ENCODE results near the gene LIN7A. TPM values are rescaled to one million over a fixed set of nuclear protein-coding genes. Genes with fewer than 3 reads are reported as not detected.

Gene LIN7A
- total RNA-seq, 4 donors from 2014 or later, result 5.3 to 9.3 (median 5.6) TPM

GRCh38 chr12:80838024-80838658, 99.6 kb downstream of the LIN7A start:
- intact Hi-C loops (cut with DNase I), result no loop called here
- no peak for DNase-seq (ENCODE audit: extremely low spot score)
- TF ChIP-seq EP300 (IDR thresholded peaks at IDR 0.05) (no peak), POLR2A (IDR thresholded peaks at IDR 0.05; ENCODE audit: low read depth) (no peak), POLR2AphosphoS5 (IDR thresholded peaks at IDR 0.05) (no peak), CTCF (IDR thresholded peaks at IDR 0.05) (no peak)
- H3K9me3 ChIP-seq, result no peaks in the 10 kb centered on the region
- H3K27me3 ChIP-seq, result no peaks in the 10 kb centered on the region
- H3K4me3 ChIP-seq, result no peak overlapping the region
- no peak overlapping the region for H3K27ac ChIP-seq (replicated peaks in 1 of 4)
- WGBS, result 46% methylated on average over 4 of the region's 4 CpGs
- no peaks in the 10 kb centered on the region for H3K36me3 ChIP-seq
- H3K4me1 ChIP-seq, result peaks cover 12 to 21% (median 17%) of the 10 kb centered on the region in 4 donors

DNA sequence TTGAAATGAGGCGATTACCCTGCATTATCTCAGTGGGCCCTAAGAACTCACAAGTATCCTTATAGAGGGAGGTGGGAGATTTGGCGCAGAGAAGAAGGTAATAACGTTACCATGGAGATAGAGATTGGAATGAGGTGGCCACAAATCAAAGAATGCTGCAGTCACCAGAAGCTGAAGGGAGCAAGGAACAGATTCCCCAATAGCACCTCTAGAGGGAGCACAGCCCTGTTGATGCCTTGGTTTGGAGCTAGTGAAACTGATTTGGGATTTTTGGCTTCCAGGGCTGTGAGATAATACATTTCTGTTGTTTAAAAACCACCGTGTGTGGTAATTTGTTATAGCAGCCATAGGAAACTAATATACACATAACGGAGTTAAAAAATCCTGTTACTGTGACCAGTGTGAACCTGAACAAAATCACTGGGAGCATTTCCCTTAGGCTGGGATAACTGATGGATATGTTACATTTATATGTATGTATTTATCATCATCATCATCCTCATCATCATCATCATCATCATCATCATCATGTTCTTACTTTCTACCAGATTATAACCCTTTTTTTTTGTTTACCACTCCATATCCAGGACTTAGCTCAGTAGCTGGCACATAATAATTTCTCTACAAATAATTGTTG, 100.3 kb downstream of the LIN7A start:
- 38% methylated on average over 5 of the region's 5 CpGs for WGBS
- H3K27me3 ChIP-seq, result no peaks in the 10 kb centered on the region
- no peak overlapping the region for H3K4me3 ChIP-seq
- no peak overlapping the region for H3K27ac ChIP-seq (replicated peaks in 1 of 4)
- TF ChIP-seq POLR2A (IDR thresholded peaks at IDR 0.05; ENCODE audit: low read depth), result no peak
- no peak for TF ChIP-seq POLR2AphosphoS5 (IDR thresholded peaks at IDR 0.05)
- TF ChIP-seq EP300 (IDR thresholded peaks at IDR 0.05), result no peak
- TF ChIP-seq CTCF (IDR thresholded peaks at IDR 0.05), result peak; percentile 51 to 75 (median 52)
- DNase-seq (ENCODE audit: extremely low spot score), result no peak
- H3K36me3 ChIP-seq, result no peaks in the 10 kb centered on the region
- no peaks in the 10 kb centered on the region for H3K9me3 ChIP-seq
- H3K4me1 ChIP-seq, result peaks cover 12 to 21% (median 17%) of the 10 kb centered on the region in 4 donors
- intact Hi-C loops (cut with DNase I), result no loop called here

- Histone ChIP-seq H3K27ac (replicated peaks in 1 of 4) (no peak overlapping the region), H3K4me1 (peaks cover 15 to 21% (median 17%) of the 10 kb centered on the region in 4 donors), H3K9me3 (no peaks in the 10 kb centered on the region), H3K27me3 (no peaks in the 10 kb centered on the region), H3K4me3 (no peak overlapping the region), H3K36me3 (no peaks in the 10 kb centered on the region)
- TF ChIP-seq CTCF (IDR thresholded peaks at IDR 0.05) (no peak), POLR2A (IDR thresholded peaks at IDR 0.05; ENCODE audit: low read depth) (no peak), EP300 (IDR thresholded peaks at IDR 0.05) (no peak), POLR2AphosphoS5 (IDR thresholded peaks at IDR 0.05) (no peak)
- 0% methylated on average over 1 of the region's 1 CpG for WGBS
- intact Hi-C loops (cut with DNase I), result no loop called here
- DNase-seq (ENCODE audit: extremely low spot score), result no peak
These were observed 103.0 kb downstream of the LIN7A start for GRCh38 chr12:80834724-80835123.

DNA sequence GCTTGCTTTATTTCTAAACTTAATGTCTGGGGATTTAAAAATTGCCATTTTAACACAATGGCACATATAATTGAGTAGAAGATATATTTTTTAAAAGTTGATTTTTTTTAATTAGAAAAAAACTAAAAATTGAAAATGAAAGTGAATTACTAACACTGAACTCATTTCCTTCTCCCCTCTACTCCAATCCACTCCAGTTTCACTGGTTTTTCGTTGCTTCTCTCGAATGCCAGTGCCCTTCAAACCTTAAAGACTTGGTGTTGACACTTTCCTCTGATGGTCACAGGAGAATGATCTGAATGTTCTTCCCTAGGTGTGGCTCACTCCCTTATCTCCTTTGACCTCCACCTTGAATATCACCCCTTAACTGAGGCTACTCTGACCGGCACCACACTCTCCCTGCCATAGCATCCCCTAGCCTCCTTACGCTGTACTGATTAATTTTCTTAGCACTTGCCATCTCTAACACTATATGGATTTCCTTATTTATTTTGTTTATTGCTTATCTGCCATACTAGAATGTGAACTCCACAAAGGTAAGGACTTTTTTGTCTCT, 107.1 kb downstream of the LIN7A start:
- intact Hi-C loops (cut with DNase I), result no loop called here
- Histone ChIP-seq H3K27ac (replicated peaks in 1 of 4) (no peak overlapping the region), H3K27me3 (no peaks in the 10 kb centered on the region), H3K9me3 (no peaks in the 10 kb centered on the region), H3K4me3 (no peak overlapping the region), H3K36me3 (no peaks in the 10 kb centered on the region), H3K4me1 (peaks cover 0 to 5% (median 0%) of the 10 kb centered on the region in 4 donors)
- no peak for TF ChIP-seq POLR2A (IDR thresholded peaks at IDR 0.05; ENCODE audit: low read depth)
- no peak for TF ChIP-seq POLR2AphosphoS5 (IDR thresholded peaks at IDR 0.05)
- no peak for TF ChIP-seq EP300 (IDR thresholded peaks at IDR 0.05)
- TF ChIP-seq CTCF (IDR thresholded peaks at IDR 0.05), result no peak
- DNase-seq (ENCODE audit: extremely low spot score), result no peak
- 84% methylated on average over 4 of the region's 4 CpGs for WGBS

Data from esophagus muscularis mucosa (tissue), 4 donors.